PC-3 (cell line): Measurements from ENCODE around the gene EPB41. TPM values are rescaled to one million over a fixed set of nuclear protein-coding genes. Genes with fewer than 3 reads are reported as not detected.

Experiments
- ATAC-seq: fragments of 200-7000 bp; cut with Tn5 transposase; 2 replicates; pipeline ENCODE4 v1.9.1; 2020; ENCODE audit warnings: mild to moderate bottlenecking, moderate library complexity
- BruUV-seq: library from RNA; stranded (reverse); fragments of 400-500 nt; replicated peaks from 2 replicates; lab custom pipeline; 2021; lab: Mats Ljungman, UMichigan
- CTCF ChIA-PET: fragments of 300-600 bp; sonication (Branson Sonifier 250); formaldehyde crosslinking; loops from one replicate; lab custom pipeline; 2022; ENCODE audit warnings: antibody characterized with exemption; lab: Charles Lee
- POLR2A ChIA-PET: fragments of 300-600 bp; sonication (Branson Sonifier 250); formaldehyde crosslinking; loops from one replicate; lab custom pipeline; 2022; ENCODE audit warnings: antibody characterized with exemption; ENCODE audit not compliant: unreplicated experiment; lab: Charles Lee
- DNase-seq: peaks from one replicate; pipeline ENCODE4 v3.0.0-alpha.2; 2015
- H2AFZ ChIP-seq: fragments of 300-600 bp; sonication (generic); 2 replicates; pipeline ENCODE4 v1.6.0; 2016; ENCODE audit warnings: antibody characterized with exemption, low read length
- H3F3A ChIP-seq: fragments of 300-600 bp; sonication (generic); one replicate; pipeline ENCODE4 v1.6.0; 2017; ENCODE audit warnings: antibody characterized with exemption, low read length, control low read depth, mild to moderate bottlenecking; ENCODE audit not compliant: unreplicated experiment
- H3K27ac ChIP-seq: fragments of 300-600 bp; sonication (generic); 2 replicates; pipeline ENCODE4 v1.5.1; 2016; ENCODE audit warnings: mild to moderate bottlenecking, low read length
- H3K27me3 ChIP-seq: fragments of 300-600 bp; sonication (generic); 2 replicates; pipeline ENCODE4 v1.6.1; 2016; ENCODE audit warnings: low read length, mixed read lengths
- H3K36me3 ChIP-seq: fragments of 300-600 bp; sonication (generic); 2 replicates; pipeline ENCODE4 v1.6.1; 2016; ENCODE audit warnings: low read depth, mixed run types, low read length, mixed read lengths
- H3K4me1 ChIP-seq: fragments of 300-600 bp; sonication (generic); 2 replicates; pipeline ENCODE4 v1.5.1; 2016; ENCODE audit warnings: low read length; ENCODE audit not compliant: insufficient read depth
- H3K4me2 ChIP-seq: fragments of 300-600 bp; sonication (generic); 2 replicates; pipeline ENCODE4 v1.6.0; 2016; ENCODE audit warnings: low read length
- H3K4me3 ChIP-seq: fragments of 300-600 bp; sonication (generic); 2 replicates; pipeline ENCODE4 v1.5.1; 2016; ENCODE audit warnings: mild to moderate bottlenecking, low read length, mixed read lengths
- H3K79me2 ChIP-seq: fragments of 300-600 bp; sonication (generic); 2 replicates; pipeline ENCODE4 v1.6.1; 2017; ENCODE audit warnings: low read length, mixed read lengths
- H3K9ac ChIP-seq: fragments of 300-600 bp; sonication (generic); 2 replicates; pipeline ENCODE4 v1.6.0; 2016; ENCODE audit warnings: mild to moderate bottlenecking, low read length
- H3K9me2 ChIP-seq: fragments of 300-600 bp; sonication (generic); replicated peaks from 2 replicates; pipeline ENCODE4 v1.6.1; 2016; ENCODE audit warnings: mixed run types, low read length, mixed read lengths
- H3K9me3 ChIP-seq: fragments of 300-600 bp; sonication (generic); 2 replicates; pipeline ENCODE4 v1.6.1; 2016; ENCODE audit warnings: low read length, mixed read lengths
- H4K20me1 ChIP-seq: fragments of 300-600 bp; sonication (generic); 2 replicates; pipeline ENCODE4 v1.6.1; 2016; ENCODE audit warnings: low read length, mixed read lengths
- EZH2 ChIP-seq: fragments of 300-600 bp; sonication (generic); IDR thresholded peaks from one replicate; pipeline ENCODE4 v1.6.1; 2017; ENCODE audit warnings: antibody characterized with exemption, mild to moderate bottlenecking, low read length; ENCODE audit not compliant: unreplicated experiment
- EZH2phosphoT487 ChIP-seq: fragments of 300-600 bp; sonication (generic); IDR thresholded peaks from 2 replicates; pipeline ENCODE4 v1.6.1; 2018; ENCODE audit warnings: mild to moderate bottlenecking, antibody characterized with exemption, low read length, borderline replicate concordance
- intact Hi-C: fragments of 100-400 bp; cut with micrococcal nuclease; formaldehyde crosslinking; loops from 2 replicates; pipeline ENCODE4 v1.9.0; 2023
- total RNA-seq: library from RNA; depleted of rRNA; stranded (reverse); fragments of >200 nt; gene quantifications from 2 replicates; pipeline ENCODE4 v1.2.3, GENCODE V29; 2014
- TF ChIP-seq, protein P1 (sequence below): fragments of 300-600 bp; sonication (generic); conservative IDR thresholded peaks from 2 replicates; pipeline ENCODE4 v1.5.1; 2017; ENCODE audit warnings: antibody characterized with exemption, low read depth, mild to moderate bottlenecking, low read length

Gene EPB41
- total RNA-seq, 1 experiment from 2014 or later, result 44.9 TPM

DNA sequence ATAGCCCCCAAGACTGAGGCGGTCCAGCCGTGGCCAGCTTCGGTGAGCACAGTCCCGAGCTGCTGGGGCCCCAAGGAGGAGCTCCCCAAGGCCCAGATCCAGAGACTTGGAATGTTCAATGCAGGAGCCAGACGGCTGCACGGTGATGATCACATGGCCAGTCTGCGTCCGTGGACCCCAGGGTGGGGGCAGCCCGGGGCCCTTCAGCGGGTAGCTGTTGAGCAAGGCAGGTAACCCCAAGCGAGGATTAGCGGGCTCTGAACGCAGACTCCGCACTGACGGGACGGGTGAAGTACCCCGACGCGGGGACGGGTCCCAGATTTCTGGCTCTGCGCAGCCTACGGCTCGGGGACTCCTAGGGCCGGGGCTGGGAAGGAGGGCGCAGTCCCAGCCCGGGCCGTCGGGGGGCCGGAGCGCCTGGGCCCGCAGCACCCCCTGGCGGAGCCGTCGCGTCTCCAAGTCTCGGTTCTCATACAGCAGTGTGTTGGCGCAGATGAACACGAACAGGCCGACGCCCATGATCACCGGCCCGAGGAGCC, 206.6 kb downstream of the EPB41 start:
- no peaks in the 10 kb centered on the region for H3K36me3 ChIP-seq
- no peak overlapping the region for H2AFZ ChIP-seq
- H3K27ac ChIP-seq, result no peak overlapping the region
- no peaks in the 10 kb centered on the region for H3F3A ChIP-seq
- no peaks in the 10 kb centered on the region for H4K20me1 ChIP-seq
- intact Hi-C loops, result loop anchor here (5.0 kb wide), 1 partner anchor 61 kb away; the partner anchor contains the start of gene SRSF4
- H3K9me3 ChIP-seq, result no peaks in the 10 kb centered on the region
- H3K27me3 ChIP-seq, result no peaks in the 10 kb centered on the region
- ATAC-seq, result no peak
- H3K4me1 ChIP-seq, result peaks cover 18% of the 10 kb centered on the region
- H3K9ac ChIP-seq, result no peak overlapping the region
- no peak overlapping the region for H3K4me2 ChIP-seq
- no peak for DNase-seq
- H3K9me2 ChIP-seq, result no peaks in the 10 kb centered on the region
- ChIA-PET CTCF (interaction anchor here (0.6 kb wide), 1 partner anchor 227 kb away, joined by 3 read pairs; no protein-coding TSS in a partner anchor), POLR2A (no interaction called here)
- no TSS peak for BruUV-seq
- H3K79me2 ChIP-seq, result no peaks in the 10 kb centered on the region
- no peak overlapping the region for H3K4me3 ChIP-seq
- no peak for TF ChIP-seq EZH2
- TF ChIP-seq, protein P1, sequence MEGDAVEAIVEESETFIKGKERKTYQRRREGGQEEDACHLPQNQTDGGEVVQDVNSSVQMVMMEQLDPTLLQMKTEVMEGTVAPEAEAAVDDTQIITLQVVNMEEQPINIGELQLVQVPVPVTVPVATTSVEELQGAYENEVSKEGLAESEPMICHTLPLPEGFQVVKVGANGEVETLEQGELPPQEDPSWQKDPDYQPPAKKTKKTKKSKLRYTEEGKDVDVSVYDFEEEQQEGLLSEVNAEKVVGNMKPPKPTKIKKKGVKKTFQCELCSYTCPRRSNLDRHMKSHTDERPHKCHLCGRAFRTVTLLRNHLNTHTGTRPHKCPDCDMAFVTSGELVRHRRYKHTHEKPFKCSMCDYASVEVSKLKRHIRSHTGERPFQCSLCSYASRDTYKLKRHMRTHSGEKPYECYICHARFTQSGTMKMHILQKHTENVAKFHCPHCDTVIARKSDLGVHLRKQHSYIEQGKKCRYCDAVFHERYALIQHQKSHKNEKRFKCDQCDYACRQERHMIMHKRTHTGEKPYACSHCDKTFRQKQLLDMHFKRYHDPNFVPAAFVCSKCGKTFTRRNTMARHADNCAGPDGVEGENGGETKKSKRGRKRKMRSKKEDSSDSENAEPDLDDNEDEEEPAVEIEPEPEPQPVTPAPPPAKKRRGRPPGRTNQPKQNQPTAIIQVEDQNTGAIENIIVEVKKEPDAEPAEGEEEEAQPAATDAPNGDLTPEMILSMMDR, result no peak
- no peak for TF ChIP-seq EZH2phosphoT487

DNA sequence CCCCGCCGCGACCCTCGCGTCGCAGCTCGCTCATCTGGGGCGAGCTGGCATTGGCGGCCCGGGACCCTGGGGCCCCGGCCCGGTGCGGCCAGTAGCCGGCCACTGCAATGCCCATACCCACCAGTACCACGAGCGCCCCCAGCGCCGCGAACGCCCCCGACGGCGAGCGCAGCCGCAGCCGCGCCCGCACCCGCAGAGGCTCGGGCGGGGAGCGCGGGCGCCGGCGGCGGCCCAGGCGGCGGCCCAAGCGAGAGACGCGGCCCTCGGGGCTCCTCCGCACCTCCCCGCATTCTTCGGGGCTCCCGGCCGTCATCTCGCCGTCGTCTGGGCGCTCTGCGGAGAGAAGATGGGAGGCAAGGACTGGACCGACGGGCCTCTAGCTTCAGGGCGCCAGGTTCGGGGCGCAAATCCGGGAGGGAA, 207.2 kb downstream of the EPB41 start:
- Histone ChIP-seq H4K20me1 (no peaks in the 10 kb centered on the region), H3K9me2 (no peaks in the 10 kb centered on the region), H3K79me2 (no peaks in the 10 kb centered on the region), H3K36me3 (no peaks in the 10 kb centered on the region), H3F3A (no peaks in the 10 kb centered on the region), H3K27ac (no peak overlapping the region), H3K27me3 (no peaks in the 10 kb centered on the region), H3K4me3 (peak overlapping the region; percentile 81), H3K9ac (peak overlapping the region; percentile 83), H3K4me1 (peaks cover 18% of the 10 kb centered on the region), H3K9me3 (no peaks in the 10 kb centered on the region), H2AFZ (peak overlapping the region; percentile 90), H3K4me2 (peak overlapping the region; percentile 92)
- TF ChIP-seq EZH2phosphoT487, result no peak
- TF ChIP-seq EZH2, result no peak
- TF ChIP-seq, protein P1, result no peak
- no TSS peak for BruUV-seq
- intact Hi-C loops, result loop anchor here (5.0 kb wide), 1 partner anchor 61 kb away; the partner anchor contains the start of gene SRSF4
- ChIA-PET POLR2A (no interaction called here), CTCF (no interaction called here)
- DNase-seq (no peak), ATAC-seq (no peak)
